Measurements from ENCODE around the gene MEOX1. TPM values are rescaled to one million over a fixed set of nuclear protein-coding genes. Genes with fewer than 3 reads are reported as not detected.

Gene MEOX1
- not detected for polyA plus RNA-seq (2012; ENCODE audit: insufficient read depth, insufficient read length)

- no peak for DNase-seq (ENCODE audit: low read depth, low spot score)
- no peak within 1 kb of the TSS for H3K4me3 ChIP-seq (ENCODE audit: low read length)
Observed at GRCh38 chr17:43661699-43662412, at the start of gene MEOX1. Gene MEOX1 (minus strand): TSS chr17:43661922. CDS start chr17:43661534, 388 bp downstream.

GRCh38 chr17:43710101-43710500, 48.4 kb upstream of the MEOX1 start:
- DNase-seq (ENCODE audit: low read depth, low spot score), result no peak
- no peak overlapping the region for H3K4me3 ChIP-seq (ENCODE audit: low read length)

GRCh38 chr17:43709210-43709609, 47.5 kb upstream of the MEOX1 start:
- no peak overlapping the region for H3K4me3 ChIP-seq (ENCODE audit: low read length)
- no peak for DNase-seq (ENCODE audit: low read depth, low spot score)

- no peak overlapping the region for H3K4me3 ChIP-seq (ENCODE audit: low read length)
- no peak for DNase-seq (ENCODE audit: low read depth, low spot score)
Observed at GRCh38 chr17:43707184-43707583, 45.5 kb upstream of the MEOX1 start.

- DNase-seq (ENCODE audit: low read depth, low spot score), result no peak
- H3K4me3 ChIP-seq (ENCODE audit: low read length), result no peak overlapping the region
Observed at GRCh38 chr17:43706235-43706634, 44.5 kb upstream of the MEOX1 start.

- H3K4me3 ChIP-seq (ENCODE audit: low read length), result no peak overlapping the region
- no peak for DNase-seq (ENCODE audit: low read depth, low spot score)
Observed at GRCh38 chr17:43703630-43704029, 41.9 kb upstream of the MEOX1 start.

GRCh38 chr17:43702637-43703036, 40.9 kb upstream of the MEOX1 start:
- peak; percentile 64 for DNase-seq (ENCODE audit: low read depth, low spot score)

GRCh38 chr17:43701318-43701743, 39.6 kb upstream of the MEOX1 start:
- no peak for DNase-seq (ENCODE audit: low read depth, low spot score)
- no peak overlapping the region for H3K4me3 ChIP-seq (ENCODE audit: low read length)

More at GRCh38 chr17:43702637-43703036, 40.9 kb upstream of the MEOX1 start:
- H3K4me3 ChIP-seq (ENCODE audit: low read length), result no peak overlapping the region

- no peak for DNase-seq (ENCODE audit: low read depth, low spot score)
Observed at GRCh38 chr17:43699438-43699756, 37.7 kb upstream of the MEOX1 start.

GRCh38 chr17:43698678-43699437, 37.1 kb upstream of the MEOX1 start:
- H3K4me3 ChIP-seq (ENCODE audit: low read length), result no peak overlapping the region
- DNase-seq (ENCODE audit: low read depth, low spot score), result no peak

More at GRCh38 chr17:43699438-43699756, 37.7 kb upstream of the MEOX1 start:
- no peak overlapping the region for H3K4me3 ChIP-seq (ENCODE audit: low read length)

- no peak overlapping the region for H3K4me3 ChIP-seq (ENCODE audit: low read length)
- no peak for DNase-seq (ENCODE audit: low read depth, low spot score)
Observed at GRCh38 chr17:43697937-43698336, 36.2 kb upstream of the MEOX1 start.

GRCh38 chr17:43696891-43697290, 35.2 kb upstream of the MEOX1 start:
- H3K4me3 ChIP-seq (ENCODE audit: low read length), result no peak overlapping the region
- no peak for DNase-seq (ENCODE audit: low read depth, low spot score)

- no peak overlapping the region for H3K4me3 ChIP-seq (ENCODE audit: low read length)
- no peak for DNase-seq (ENCODE audit: low read depth, low spot score)
Observed at GRCh38 chr17:43695970-43696865, 34.5 kb upstream of the MEOX1 start.

- DNase-seq (ENCODE audit: low read depth, low spot score), result peak; percentile 72
- H3K4me3 ChIP-seq (ENCODE audit: low read length), result no peak overlapping the region
Observed at GRCh38 chr17:43694081-43694870, 32.6 kb upstream of the MEOX1 start.

GRCh38 chr17:43691317-43691693, 29.6 kb upstream of the MEOX1 start:
- DNase-seq (ENCODE audit: low read depth, low spot score), result no peak

GRCh38 chr17:43690624-43691316, 29.0 kb upstream of the MEOX1 start:
- no peak overlapping the region for H3K4me3 ChIP-seq (ENCODE audit: low read length)
- DNase-seq (ENCODE audit: low read depth, low spot score), result no peak

More at GRCh38 chr17:43691317-43691693, 29.6 kb upstream of the MEOX1 start:
- H3K4me3 ChIP-seq (ENCODE audit: low read length), result no peak overlapping the region

GRCh38 chr17:43689814-43690213, 28.1 kb upstream of the MEOX1 start:
- H3K4me3 ChIP-seq (ENCODE audit: low read length), result no peak overlapping the region

GRCh38 chr17:43689131-43689530, 27.4 kb upstream of the MEOX1 start:
- H3K4me3 ChIP-seq (ENCODE audit: low read length), result no peak overlapping the region
- DNase-seq (ENCODE audit: low read depth, low spot score), result no peak

More at GRCh38 chr17:43689814-43690213, 28.1 kb upstream of the MEOX1 start:
- DNase-seq (ENCODE audit: low read depth, low spot score), result no peak
